HepG2 (cell line): ENCODE data around the gene PPM1G. TPM values are rescaled to one million over a fixed set of nuclear protein-coding genes. Genes with fewer than 3 reads are reported as not detected.

Experiments used
- AGO1 ChIP-seq: fragments of 200-400 bp; formaldehyde crosslinking; IDR thresholded peaks from 2 replicates; pipeline ENCODE4 v1.6.1; 2017; ENCODE audit warnings: mild to moderate bottlenecking, low read depth, low read length, moderate library complexity; ENCODE audit not compliant: poor library complexity, severe bottlenecking
- CREB1 ChIP-seq, 2 experiments: fragments of 450-650 bp in 1 of 2; IDR thresholded peaks; 2 replicates each; pipeline ENCODE4 v1.6.1; 2016 to 2017; ENCODE audit warnings: control low read depth in 1 of 2, mild to moderate bottlenecking in 1 of 2, missing compliant biosample characterization in 1 of 2, missing genetic modification characterization in 1 of 2
- DR1 ChIP-seq: sonication (generic); formaldehyde crosslinking; IDR thresholded peaks from 2 replicates; pipeline ENCODE4 v1.8.0; 2021; ENCODE audit warnings: mild to moderate bottlenecking, missing genetic modification reagents, inconsistent platforms
- FOXA1 ChIP-seq, 2 experiments: fragments of 450-650 bp in 1 of 2; sonication (generic) in 1 of 2; formaldehyde crosslinking in 1 of 2; IDR thresholded peaks; 2 replicates each; pipeline versions ENCODE4 v1.4.0 to v1.6.1; 2016 to 2020; ENCODE audit warnings: missing genetic modification reagents in 1 of 2
- KDM2A ChIP-seq: sonication (generic); formaldehyde crosslinking; IDR thresholded peaks from 2 replicates; pipeline ENCODE4 v1.4.0; 2020; ENCODE audit warnings: low read depth, missing genetic modification reagents, borderline replicate concordance
- MED8 ChIP-seq: sonication (generic); formaldehyde crosslinking; IDR thresholded peaks from 2 replicates; pipeline ENCODE4 v1.8.1; 2023; ENCODE audit warnings: mild to moderate bottlenecking, missing genetic modification reagents; ENCODE audit not compliant: insufficient replicate concordance
- MEIS2 ChIP-seq: sonication (generic); formaldehyde crosslinking; IDR thresholded peaks from 2 replicates; pipeline ENCODE4 v1.9.0; 2021; ENCODE audit warnings: mild to moderate bottlenecking, missing genetic modification reagents
- MYNN ChIP-seq: sonication (generic); formaldehyde crosslinking; IDR thresholded peaks from 2 replicates; pipeline ENCODE4 v1.4.0; 2020; ENCODE audit warnings: mild to moderate bottlenecking, low read depth, missing genetic modification reagents
- NCOA5 ChIP-seq: sonication (generic); formaldehyde crosslinking; IDR thresholded peaks from 2 replicates; pipeline ENCODE4 v1.4.0; 2020; ENCODE audit warnings: missing genetic modification reagents
- NONO ChIP-seq, 2 experiments: fragments of 450-650 bp in 1 of 2; sonication (generic) in 1 of 2; formaldehyde crosslinking in 1 of 2; IDR thresholded peaks in 1 of 2; conservative IDR thresholded peaks in 1 of 2; 2 replicates each; pipeline versions ENCODE4 v1.6.1 to v1.8.0; 2017 to 2022; ENCODE audit warnings: mild to moderate bottlenecking in 1 of 2, missing genetic modification reagents in 1 of 2, moderate library complexity in 1 of 2
- NRL ChIP-seq: sonication (generic); formaldehyde crosslinking; IDR thresholded peaks from 2 replicates; pipeline ENCODE4 v1.5.0; 2020; ENCODE audit warnings: missing genetic modification reagents, mild to moderate bottlenecking, moderate library complexity, borderline replicate concordance
- REL ChIP-seq: sonication (generic); formaldehyde crosslinking; conservative IDR thresholded peaks from 2 replicates; pipeline ENCODE4 v1.8.0; 2022; ENCODE audit warnings: mild to moderate bottlenecking, missing genetic modification reagents, moderate library complexity
- RFXAP ChIP-seq: sonication (generic); formaldehyde crosslinking; IDR thresholded peaks from 2 replicates; pipeline ENCODE4 v1.4.0; 2020; ENCODE audit warnings: missing genetic modification reagents, borderline replicate concordance
- RORA ChIP-seq: sonication (generic); formaldehyde crosslinking; IDR thresholded peaks from 2 replicates; pipeline ENCODE4 v1.5.0; 2020; ENCODE audit warnings: mild to moderate bottlenecking, missing genetic modification reagents, moderate library complexity
- RXRA ChIP-seq: sonication (generic); formaldehyde crosslinking; IDR thresholded peaks from 2 replicates; pipeline ENCODE4 v1.5.1; 2020; ENCODE audit warnings: missing genetic modification reagents
- SMC3 ChIP-seq: IDR thresholded peaks from 2 replicates; pipeline ENCODE4 v1.6.1; 2011; ENCODE audit warnings: low read length, improper control_type of control experiment
- SNAPC2 ChIP-seq: sonication (generic); formaldehyde crosslinking; IDR thresholded peaks from 2 replicates; pipeline ENCODE4 v1.8.1; 2022; ENCODE audit warnings: mild to moderate bottlenecking, missing genetic modification reagents
- STAG1 ChIP-seq: sonication (generic); formaldehyde crosslinking; IDR thresholded peaks from 2 replicates; pipeline ENCODE4 v1.4.0; 2020; ENCODE audit warnings: missing genetic modification reagents
- THAP11 ChIP-seq: IDR thresholded peaks from 2 replicates; pipeline ENCODE4 v1.6.1; 2016; ENCODE audit warnings: missing biosample characterization, missing genetic modification reagents
- ZKSCAN8 ChIP-seq: IDR thresholded peaks from 2 replicates; pipeline ENCODE4 v1.6.1; 2016; ENCODE audit warnings: borderline replicate concordance, missing genetic modification reagents, missing compliant biosample characterization
- ZNF326 ChIP-seq: sonication (generic); formaldehyde crosslinking; IDR thresholded peaks from 2 replicates; pipeline ENCODE4 v1.4.0; 2020; ENCODE audit warnings: missing genetic modification reagents, borderline replicate concordance
- ZNF672 ChIP-seq: sonication (generic); formaldehyde crosslinking; IDR thresholded peaks from 2 replicates; pipeline ENCODE4 v1.8.1; 2022; ENCODE audit warnings: missing genetic modification reagents
- ZNF724P ChIP-seq: sonication (generic); formaldehyde crosslinking; IDR thresholded peaks from 2 replicates; pipeline ENCODE4 v1.8.0; 2022; ENCODE audit warnings: missing genetic modification reagents, borderline replicate concordance
- ZNF776 ChIP-seq: sonication (generic); formaldehyde crosslinking; IDR thresholded peaks from 2 replicates; pipeline ENCODE4 v1.4.0; 2020; ENCODE audit warnings: mild to moderate bottlenecking, missing genetic modification reagents
- ZZZ3 ChIP-seq: sonication (generic); formaldehyde crosslinking; IDR thresholded peaks from 2 replicates; pipeline ENCODE4 v1.4.0; 2020; ENCODE audit warnings: missing genetic modification reagents, mild to moderate bottlenecking, borderline replicate concordance
- polyA plus RNA-seq, 8 experiments: library from polyadenylated mRNA; depleted of rRNA in 3 of 8; stranded (reverse) in 7 of 8; unstranded in 1 of 8; fragments of >200 nt; fragmentation: Illumina TruSeq in 4 of 8; extraction: Trizol in 4 of 8; gene quantifications; 2 replicates each; pipeline versions ENCODE4 v1.2.1 to v1.2.3, GENCODE V29; 2011 to 2016; ENCODE audit warnings: low read depth in 4 of 8, missing spikeins in 1 of 8, mixed read lengths in 1 of 8; ENCODE audit not compliant: insufficient read depth in 1 of 8
- total RNA-seq, 5 experiments: library from RNA; depleted of rRNA; stranded (reverse); fragments of >200 nt; fragmentation: Illumina TruSeq; extraction: Trizol; gene quantifications; 2 replicates each; pipeline ENCODE4 v1.2.3, GENCODE V29; 2016; ENCODE audit warnings: low read depth in 1 of 5
- TF ChIP-seq, protein P1 (sequence below): sonication (generic); formaldehyde crosslinking; IDR thresholded peaks from 2 replicates; pipeline ENCODE4 v1.8.0; 2022; ENCODE audit warnings: missing genetic modification reagents, mild to moderate bottlenecking, inconsistent platforms, borderline replicate concordance
- TF ChIP-seq, protein P2 (sequence below): sonication (generic); formaldehyde crosslinking; IDR thresholded peaks from 2 replicates; pipeline ENCODE4 v1.4.0; 2020; ENCODE audit warnings: mild to moderate bottlenecking, missing genetic modification reagents
- TF ChIP-seq, protein P3 (sequence below): sonication (generic); formaldehyde crosslinking; IDR thresholded peaks from 2 replicates; pipeline ENCODE4 v1.4.0; 2020; ENCODE audit warnings: mild to moderate bottlenecking, missing genetic modification reagents

PPM1G gene
- total and polyA plus RNA-seq, 2 of the 13 experiments (the other 11 are each of a cell fraction or from before 2014, with no cell fraction given): 58.2 to 213 TPM

DNA sequence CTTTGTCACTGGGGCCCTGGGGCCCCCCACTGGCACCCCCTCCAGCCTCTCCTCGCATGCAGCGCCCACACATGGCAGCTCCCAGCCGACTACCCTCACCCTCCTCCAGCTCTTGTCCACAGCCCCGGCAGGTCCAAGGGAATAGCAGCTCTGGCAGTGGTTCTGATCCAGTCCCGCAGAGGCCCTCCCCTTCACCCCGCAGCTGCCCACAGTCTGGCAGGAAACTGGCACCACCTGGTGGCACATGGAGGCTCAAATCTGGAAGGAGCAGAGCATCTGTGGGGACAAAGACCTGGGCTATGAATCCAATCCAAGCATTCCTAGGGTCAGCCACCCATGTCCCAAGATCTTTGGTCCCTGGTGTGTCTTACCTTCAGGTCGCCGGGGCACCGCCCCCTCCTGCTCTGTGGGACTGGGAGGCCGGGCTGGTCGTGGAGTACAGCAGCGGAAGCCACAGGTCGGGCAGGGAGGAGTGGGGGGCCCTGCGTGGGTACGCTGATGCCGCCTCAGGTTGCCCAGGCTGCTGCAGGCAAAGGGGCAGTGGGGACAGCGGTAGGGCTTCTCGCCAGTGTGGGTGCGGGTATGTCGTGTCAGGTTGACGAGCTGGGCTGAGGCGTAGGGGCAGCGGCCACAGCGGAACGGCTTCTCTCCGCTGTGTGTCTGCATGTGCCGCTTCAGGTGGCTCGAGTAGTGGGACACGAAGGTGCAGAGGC is 31.1 kb downstream of the PPM1G start (continued):
- TF ChIP-seq, protein P1, sequence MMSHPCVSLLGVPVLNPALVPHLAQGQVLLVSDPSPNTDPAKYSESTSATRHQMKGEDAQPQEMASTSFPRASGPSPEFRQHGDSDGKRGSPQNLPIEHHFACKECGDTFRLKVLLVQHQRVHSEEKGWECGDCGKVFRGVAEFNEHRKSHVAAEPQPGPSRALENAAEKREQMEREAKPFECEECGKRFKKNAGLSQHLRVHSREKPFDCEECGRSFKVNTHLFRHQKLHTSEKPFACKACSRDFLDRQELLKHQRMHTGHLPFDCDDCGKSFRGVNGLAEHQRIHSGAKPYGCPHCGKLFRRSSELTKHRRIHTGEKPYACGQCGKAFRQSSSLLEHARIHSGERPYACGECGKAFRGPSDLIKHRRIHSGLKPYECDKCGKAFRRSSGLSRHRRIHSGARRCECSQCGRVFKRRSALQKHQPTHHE: no peak
- no peak for TF ChIP-seq RORA (CRISPR knock-in tag)
- TF ChIP-seq REL (CRISPR knock-in tag): peak; percentile 61; the same call in 1 of the 2 replicates
- TF ChIP-seq ZZZ3 (CRISPR knock-in tag): no peak
- TF ChIP-seq NRL: peak; percentile 34; the same call in 1 of the 2 replicates
- peak; percentile 88 for TF ChIP-seq AGO1
- 0 out of 2 replicates have a peak, but pooled peaks have one; percentile 38 for TF ChIP-seq MEIS2 (CRISPR knock-in tag)
- peak; percentile 12; the same call in 1 of the 2 replicates for TF ChIP-seq RXRA (CRISPR knock-in tag)
- no peak for TF ChIP-seq THAP11 (CRISPR knock-in tag)
- TF ChIP-seq DR1 (CRISPR knock-in tag): 0 out of 2 replicates have a peak, but pooled peaks have one; percentile 18
- no peak for TF ChIP-seq MYNN (CRISPR knock-in tag)
- TF ChIP-seq NCOA5 (CRISPR knock-in tag): no peak
- peak; percentile 22; the same call in 1 of the 2 replicates for TF ChIP-seq SMC3
- no peak for TF ChIP-seq ZKSCAN8 (CRISPR knock-in tag)
- TF ChIP-seq SNAPC2: no peak
- TF ChIP-seq ZNF724P (CRISPR knock-in tag): no peak
- TF ChIP-seq, protein P2, sequence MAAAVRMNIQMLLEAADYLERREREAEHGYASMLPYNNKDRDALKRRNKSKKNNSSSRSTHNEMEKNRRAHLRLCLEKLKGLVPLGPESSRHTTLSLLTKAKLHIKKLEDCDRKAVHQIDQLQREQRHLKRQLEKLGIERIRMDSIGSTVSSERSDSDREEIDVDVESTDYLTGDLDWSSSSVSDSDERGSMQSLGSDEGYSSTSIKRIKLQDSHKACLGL: peak; percentile 26; the same call in 1 of the 2 replicates
- TF ChIP-seq MED8: peak; percentile 63
- no peak for TF ChIP-seq CREB1 (IDR thresholded peaks at IDR 0.05)
- no peak for TF ChIP-seq CREB1 (CRISPR knock-in tag; IDR thresholded peaks at IDR 0.05)
- TF ChIP-seq ZNF326 (CRISPR knock-in tag): no peak
- TF ChIP-seq FOXA1 (IDR thresholded peaks at IDR 0.05): no peak
- TF ChIP-seq FOXA1 (CRISPR knock-in tag; IDR thresholded peaks at IDR 0.05): no peak
- peak; percentile 53; the same call in 1 of the 2 replicates for TF ChIP-seq STAG1
- TF ChIP-seq, protein P3, sequence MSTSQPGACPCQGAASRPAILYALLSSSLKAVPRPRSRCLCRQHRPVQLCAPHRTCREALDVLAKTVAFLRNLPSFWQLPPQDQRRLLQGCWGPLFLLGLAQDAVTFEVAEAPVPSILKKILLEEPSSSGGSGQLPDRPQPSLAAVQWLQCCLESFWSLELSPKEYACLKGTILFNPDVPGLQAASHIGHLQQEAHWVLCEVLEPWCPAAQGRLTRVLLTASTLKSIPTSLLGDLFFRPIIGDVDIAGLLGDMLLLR (CRISPR knock-in tag): peak; percentile 62; the same call in 1 of the 2 replicates
- TF ChIP-seq ZNF672: peak; percentile 50; the same call in 1 of the 2 replicates
- 0 out of 2 replicates have a peak, but pooled peaks have one; percentile 37 for TF ChIP-seq ZNF776 (CRISPR knock-in tag)
- peak; percentile 48; the same call in 1 of the 2 replicates for TF ChIP-seq KDM2A (CRISPR knock-in tag)
- no peak for TF ChIP-seq NONO (IDR thresholded peaks at IDR 0.05)
- TF ChIP-seq NONO (CRISPR knock-in tag; conservative IDR thresholded peaks at IDR 0.05): peak; percentile 64; the same call in 1 of the 2 replicates
- TF ChIP-seq RFXAP: no peak
